AG20443 (cell line): ENCODE results near the gene NEU1.
"Not testable (repeated sequence)": the region's sequence is repeated elsewhere in the genome, so short reads cannot be mapped to it uniquely, and the experiment has no call there.

Experiments used
- DNase-seq: peaks from one replicate; pipeline ENCODE4 v3.0.0; 2012; ENCODE audit warnings: low spot score, mixed read lengths

Gene NEU1

GRCh38 chr6:31874084-31874670 is 11.6 kb upstream of the NEU1 start:
- DNase-seq = no peak

GRCh38 chr6:31871046-31871659 is 8.5 kb upstream of the NEU1 start:
- no peak for DNase-seq

- DNase-seq = no peak
These were observed 7.8 kb upstream of the NEU1 start for GRCh38 chr6:31870385-31870921.

- no peak for DNase-seq
These were observed 6.7 kb upstream of the NEU1 start for GRCh38 chr6:31869343-31869742.

GRCh38 chr6:31868658-31868971 is 6.0 kb upstream of the NEU1 start:
- not testable (repeated sequence) for DNase-seq

GRCh38 chr6:31865205-31866118 is 2.8 kb upstream of the NEU1 start:
- DNase-seq = no peak

GRCh38 chr6:31864818-31865204 is 2.2 kb upstream of the NEU1 start:
- DNase-seq = no peak

GRCh38 chr6:31864123-31864562 is 1.5 kb upstream of the NEU1 start:
- DNase-seq = not testable (repeated sequence)

GRCh38 chr6:31861919-31862343 is 690 bp downstream of the NEU1 start:
- no peak for DNase-seq

- DNase-seq = no peak
These were observed 1.5 kb downstream of the NEU1 start for GRCh38 chr6:31861150-31861549.

GRCh38 chr6:31860349-31860748 is 2.3 kb downstream of the NEU1 start:
- no peak for DNase-seq

GRCh38 chr6:31859923-31860322 is 2.7 kb downstream of the NEU1 start:
- DNase-seq = no peak

- DNase-seq = no peak
These were observed 3.9 kb downstream of the NEU1 start for GRCh38 chr6:31858707-31859106.

GRCh38 chr6:31857774-31858173 is 4.8 kb downstream of the NEU1 start:
- not testable (repeated sequence) for DNase-seq

GRCh38 chr6:31851980-31852718 is 10.5 kb downstream of the NEU1 start:
- not testable (repeated sequence) for DNase-seq

- no peak for DNase-seq
These were observed 11.2 kb downstream of the NEU1 start for GRCh38 chr6:31851485-31851832.

- DNase-seq = no peak
These were observed 11.7 kb downstream of the NEU1 start for GRCh38 chr6:31850765-31851484.

- DNase-seq = no peak
These were observed 15.2 kb downstream of the NEU1 start for GRCh38 chr6:31847276-31847978.

GRCh38 chr6:31844507-31844906 is 18.1 kb downstream of the NEU1 start:
- DNase-seq = no peak

GRCh38 chr6:31842053-31842452 is 20.6 kb downstream of the NEU1 start:
- DNase-seq = no peak

GRCh38 chr6:31839779-31840126 is 22.9 kb downstream of the NEU1 start:
- DNase-seq = not testable (repeated sequence)
